Naive thymus-derived CD4-positive, alpha-beta T cell (primary cell): Measurements from ENCODE around the gene FBXO2. TPM values are rescaled to one million over a fixed set of nuclear protein-coding genes. Genes with fewer than 3 reads are reported as not detected.

Experiments used
- ATAC-seq: fragments of 150-1000 bp; cut with Tn5 transposase; 2 replicates; pipeline ENCODE4 v1.10.0; 2021; ENCODE audit warnings: mild to moderate bottlenecking, moderate library complexity
- CTCF ChIA-PET: fragments of 350-600 bp; sonication (Branson Sonifier 250); formaldehyde crosslinking; loops from one replicate; lab custom pipeline; 2021; ENCODE audit warnings: antibody characterized with exemption; lab: Charles Lee
- POLR2A ChIA-PET: fragments of 350-600 bp; sonication (Branson Sonifier 250); formaldehyde crosslinking; loops from one replicate; lab custom pipeline; 2021; ENCODE audit warnings: antibody characterized with exemption, inconsistent platforms; lab: Charles Lee
- DNase-seq, 9 donors: peaks; one replicate each; pipeline versions ENCODE4 v3.0.0 to v3.0.0-alpha.2; 2020 to 2022; ENCODE audit warnings: mixed read lengths in 1 of 9
- H3K27ac ChIP-seq: one replicate; pipeline ENCODE4 v1.7.0; 2013; ENCODE audit warnings: mild to moderate bottlenecking, low read depth, low read length, moderate library complexity
- H3K27me3 ChIP-seq, 2 donors: one replicate each; pipeline ENCODE4 v1.7.0; 2013; ENCODE audit warnings: low read length in 2 of 2, mild to moderate bottlenecking in 2 of 2, moderate library complexity in 2 of 2; ENCODE audit not compliant: control insufficient read depth in 2 of 2, insufficient read depth in 2 of 2
- H3K36me3 ChIP-seq, 3 experiments: 1 replicate in 2 of 3; 2 replicates in 1 of 3; pipeline ENCODE4 v1.7.0; 2013; ENCODE audit warnings: low read length in 3 of 3, mild to moderate bottlenecking in 3 of 3, moderate library complexity in 1 of 3; ENCODE audit not compliant: insufficient read depth in 3 of 3, control insufficient read depth in 2 of 3
- H3K4me1 ChIP-seq, 2 donors: one replicate each; pipeline ENCODE4 v1.7.0; 2013; ENCODE audit warnings: low read length in 2 of 2, mild to moderate bottlenecking in 2 of 2, moderate library complexity in 1 of 2; ENCODE audit not compliant: control insufficient read depth in 2 of 2, insufficient read depth in 2 of 2
- H3K4me3 ChIP-seq: 2 replicates; pipeline ENCODE4 v1.7.0; 2013; ENCODE audit warnings: mild to moderate bottlenecking, low read length
- H3K9me3 ChIP-seq, 3 experiments: 1 replicate in 2 of 3; 2 replicates in 1 of 3; pipeline ENCODE4 v1.7.0; 2013; ENCODE audit warnings: low read length in 3 of 3; ENCODE audit not compliant: control insufficient read depth in 2 of 3
- H3K27ac Mint-ChIP-seq, 9 donors: one replicate each; pipeline ENCODE4 v1.8.0; 2020 to 2022; ENCODE audit warnings: mixed read lengths in 9 of 9, mild to moderate bottlenecking in 8 of 9, moderate library complexity in 5 of 9, inconsistent platforms in 2 of 9
- H3K27me3 Mint-ChIP-seq, 5 donors: one replicate each; pipeline ENCODE4 v1.8.0; 2021 to 2022; ENCODE audit warnings: mixed read lengths in 5 of 5, mild to moderate bottlenecking in 1 of 5
- H3K36me3 Mint-ChIP-seq, 5 donors: one replicate each; pipeline ENCODE4 v1.8.0; 2020 to 2022; ENCODE audit warnings: mixed read lengths in 5 of 5, mild to moderate bottlenecking in 3 of 5, inconsistent platforms in 1 of 5
- H3K4me1 Mint-ChIP-seq, 7 donors: one replicate each; pipeline ENCODE4 v1.8.0; 2020 to 2022; ENCODE audit warnings: mixed read lengths in 7 of 7, mild to moderate bottlenecking in 3 of 7, inconsistent platforms in 1 of 7
- H3K4me3 Mint-ChIP-seq, 10 donors: one replicate each; pipeline ENCODE4 v1.8.0; 2020 to 2022; ENCODE audit warnings: mild to moderate bottlenecking in 10 of 10, mixed read lengths in 10 of 10, moderate library complexity in 6 of 10, inconsistent platforms in 2 of 10
- H3K9me3 Mint-ChIP-seq, 11 donors: one replicate each; pipeline ENCODE4 v1.8.0; 2020 to 2022; ENCODE audit warnings: mixed read lengths in 11 of 11, mild to moderate bottlenecking in 4 of 11, inconsistent platforms in 1 of 11, moderate library complexity in 1 of 11
- intact Hi-C, 2 donors: fragments of 100-400 bp; cut with micrococcal nuclease; formaldehyde crosslinking; loops; one replicate each; pipeline ENCODE4 v1.15.1; 2023
- polyA plus RNA-seq, 2 donors: library from polyadenylated mRNA; unstranded; fragments of 300-500 nt; fragmentation: Illumina TruSeq; gene quantifications; one replicate each; pipeline ENCODE4 v1.2.3, GENCODE V29; 2021
- total RNA-seq, 6 experiments: library from RNA in 5 of 6; stranded (reverse) in 5 of 6; gene quantifications; 1 replicate in 5 of 6; 2 replicates in 1 of 6; pipeline ENCODE4 v1.2.3 and lab custom pipeline; 2021 to 2026

The FBXO2 gene
- total and polyA plus RNA-seq, 7 experiments from 2014 or later: 0.97 to 7.8 (median 3.8) TPM

DNA sequence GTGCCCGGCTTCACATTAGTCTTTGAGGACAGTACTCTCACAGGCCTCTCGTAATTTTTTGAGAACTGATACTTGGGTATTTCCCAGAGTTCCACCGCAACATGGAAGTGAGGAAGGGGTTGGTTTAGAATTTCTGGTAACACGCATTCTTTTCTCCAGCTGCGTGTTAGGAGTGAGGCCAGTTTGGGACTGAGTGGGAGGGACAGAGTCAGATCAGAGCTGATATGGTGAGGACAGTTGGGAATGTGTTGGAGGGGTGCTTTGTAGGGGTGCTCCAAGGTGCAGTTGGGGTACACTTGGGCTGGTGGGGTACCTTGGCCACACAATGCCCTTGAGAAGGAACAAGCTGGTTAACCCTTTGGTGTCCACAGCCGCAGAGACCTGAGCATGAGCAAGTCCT is 16.5 kb upstream of the FBXO2 start:
- Histone ChIP-seq H3K36me3 (peaks cover 0 to 43% (median 0%) of the 10 kb centered on the region in 3 experiments), H3K9me3 (no peaks in the 10 kb centered on the region), H3K4me1 (no peaks in the 10 kb centered on the region), H3K27ac (no peak overlapping the region), H3K27me3 (no peaks in the 10 kb centered on the region), H3K4me3 (no peak overlapping the region)
- no peak overlapping the region for H3K4me3 Mint-ChIP-seq
- POLR2A ChIA-PET: interaction anchor here (1.1 kb wide), 1 partner anchor 39 kb away, joined by 3 read pairs; no protein-coding TSS in a partner anchor
- intact Hi-C loops: no loop called here
- H3K9me3 Mint-ChIP-seq: no peaks in the 10 kb centered on the region
- peaks cover 0 to 15% (median 4%) of the 10 kb centered on the region in 5 donors for H3K36me3 Mint-ChIP-seq
- CTCF ChIA-PET: no interaction called here
- ATAC-seq: peak; percentile 24
- H3K27ac Mint-ChIP-seq: no peak overlapping the region
- H3K27me3 Mint-ChIP-seq: no peaks in the 10 kb centered on the region
- no peak for DNase-seq
- peaks cover 0 to 11% (median 0%) of the 10 kb centered on the region in 7 donors for H3K4me1 Mint-ChIP-seq

DNA sequence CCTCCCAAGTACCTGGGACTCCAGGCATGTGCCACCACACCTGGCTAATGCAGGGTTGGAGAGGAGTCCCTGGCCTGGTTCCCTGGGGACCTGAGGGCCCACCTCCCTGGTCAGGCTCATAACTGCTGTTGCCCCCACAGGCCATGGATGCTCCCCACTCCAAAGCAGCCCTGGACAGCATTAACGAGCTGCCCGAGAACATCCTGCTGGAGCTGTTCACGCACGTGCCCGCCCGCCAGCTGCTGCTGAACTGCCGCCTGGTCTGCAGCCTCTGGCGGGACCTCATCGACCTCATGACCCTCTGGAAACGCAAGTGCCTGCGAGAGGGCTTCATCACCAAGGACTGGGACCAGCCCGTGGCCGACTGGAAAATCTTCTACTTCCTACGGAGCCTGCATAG is 14.3 kb upstream of the FBXO2 start:
- ATAC-seq (no peak), DNase-seq (no peak)
- no peak overlapping the region for H3K27ac Mint-ChIP-seq
- Histone ChIP-seq H3K36me3 (peaks cover 0 to 23% (median 0%) of the 10 kb centered on the region in 3 experiments), H3K27ac (no peak overlapping the region), H3K9me3 (no peaks in the 10 kb centered on the region), H3K4me1 (no peaks in the 10 kb centered on the region), H3K27me3 (no peaks in the 10 kb centered on the region), H3K4me3 (no peak overlapping the region)
- peaks cover 0 to 12% (median 0%) of the 10 kb centered on the region in 7 donors for H3K4me1 Mint-ChIP-seq
- no peaks in the 10 kb centered on the region for H3K27me3 Mint-ChIP-seq
- ChIA-PET CTCF (no interaction called here), POLR2A (no interaction called here)
- no peaks in the 10 kb centered on the region for H3K9me3 Mint-ChIP-seq
- intact Hi-C loops: no loop called here
- H3K36me3 Mint-ChIP-seq: peaks cover 0 to 11% (median under 1%) of the 10 kb centered on the region in 5 donors
- no peak overlapping the region for H3K4me3 Mint-ChIP-seq

DNA sequence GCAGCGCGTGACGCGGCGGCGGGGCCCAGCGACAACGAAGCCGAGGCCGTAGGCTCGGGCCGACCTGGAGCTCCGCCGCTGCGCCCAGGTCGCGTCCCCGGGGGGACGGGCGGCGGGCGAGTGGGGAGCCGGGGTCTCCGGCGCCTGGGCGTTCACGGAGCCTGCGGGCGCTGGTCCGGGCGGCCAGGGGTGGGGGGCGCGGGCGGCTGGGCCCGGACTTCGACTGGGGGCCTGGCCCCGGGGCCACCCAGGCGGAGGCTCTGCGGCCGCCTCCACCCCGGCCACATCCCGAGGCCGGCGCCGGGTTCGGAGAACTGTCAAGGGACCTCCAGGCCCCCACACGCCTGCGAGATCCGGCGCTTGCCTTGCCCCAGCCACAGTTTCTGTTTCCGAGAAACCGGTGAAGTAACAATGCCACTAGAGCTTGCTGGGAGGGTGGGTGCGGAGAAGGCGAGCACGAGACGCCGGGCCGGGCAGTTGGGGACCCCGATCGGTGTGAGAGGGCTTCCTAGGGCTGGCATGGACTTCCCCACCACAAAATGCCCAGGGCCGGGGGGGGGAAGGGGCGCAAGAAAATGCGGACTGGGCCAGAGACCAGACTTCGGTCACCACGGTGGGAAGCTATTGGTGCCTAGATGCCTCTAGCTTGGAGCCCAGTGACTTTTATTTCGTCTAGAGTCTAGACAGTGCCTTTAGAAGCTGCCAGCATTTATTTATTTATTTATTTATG is 10.3 kb upstream of the FBXO2 start:
- Mint-ChIP-seq H3K4me3 (peak overlapping the region; percentile 74 to 91 (median 86)), H3K36me3 (peaks cover 0 to 18% (median 3%) of the 10 kb centered on the region in 5 donors), H3K4me1 (peaks cover 0 to 15% (median 0%) of the 10 kb centered on the region in 7 donors), H3K27me3 (no peaks in the 10 kb centered on the region), H3K9me3 (no peaks in the 10 kb centered on the region), H3K27ac (peak overlapping the region in 7 of 9 donors; percentile 62 to 93 (median 79))
- peak; percentile 60 for ATAC-seq
- H3K4me3 ChIP-seq: peak overlapping the region; percentile 61
- H3K9me3 ChIP-seq: no peaks in the 10 kb centered on the region
- DNase-seq: peak in 5 of 9 donors; percentile 39 to 58 (median 45)
- H3K27ac ChIP-seq: peak overlapping the region; percentile 75
- POLR2A ChIA-PET: interaction anchor here (0.5 to 3.7 kb wide), 8 partner anchors 10 to 245 kb away, joined by 3 to 30 read pairs (median 5); partner anchors contain the start of genes FBXO2 and FBXO44
- CTCF ChIA-PET: interaction anchor here (0.6 to 3.4 kb wide), 12 partner anchors 12 to 413 kb away, joined by 3 to 49 read pairs (median 4); partner anchors contain the start of gene FBXO2
- peaks cover 0 to 36% (median 4%) of the 10 kb centered on the region in 3 experiments for H3K36me3 ChIP-seq
- intact Hi-C loops: loop anchor here (1.0 to 5.0 kb wide), 5 partner anchors 10 to 85 kb away; partner anchors contain the start of genes MAD2L2 (in 2 of the 2), AGTRAP (in 1 of the 2), FBXO2 (in 1 of the 2) and FBXO44 (in 1 of the 2)
- no peaks in the 10 kb centered on the region for H3K4me1 ChIP-seq
- H3K27me3 ChIP-seq: no peaks in the 10 kb centered on the region

DNA sequence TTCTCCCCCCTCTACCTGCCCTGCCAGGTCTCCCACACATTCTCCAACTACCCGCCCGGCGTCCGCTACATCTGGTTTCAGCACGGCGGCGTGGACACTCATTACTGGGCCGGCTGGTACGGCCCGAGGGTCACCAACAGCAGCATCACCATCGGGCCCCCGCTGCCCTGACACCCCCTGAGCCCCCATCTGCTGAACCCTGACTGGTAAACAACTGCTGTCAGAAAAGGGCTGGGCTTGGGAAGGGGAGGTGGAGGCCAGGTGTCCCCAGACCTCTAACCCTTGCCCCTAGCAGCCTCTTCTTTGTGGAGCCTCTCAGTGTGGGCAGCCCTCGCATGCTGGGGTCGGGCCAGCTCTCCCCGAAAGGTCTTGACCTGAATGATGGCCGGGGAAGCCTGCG is 6.9 kb upstream of the FBXO2 start:
- Mint-ChIP-seq H3K27ac (peak overlapping the region in 1 of 9 donors; percentile 75), H3K9me3 (no peaks in the 10 kb centered on the region), H3K36me3 (peaks cover 0 to 18% (median 3%) of the 10 kb centered on the region in 5 donors), H3K4me3 (no peak overlapping the region), H3K4me1 (peaks cover 0 to 12% (median 6%) of the 10 kb centered on the region in 7 donors), H3K27me3 (no peaks in the 10 kb centered on the region)
- intact Hi-C loops: loop anchor here in 1 of 2 donors (5.0 kb wide), 1 partner anchor 76 kb away; the partner anchor contains the start of gene AGTRAP
- DNase-seq: no peak
- no peak overlapping the region for H3K4me3 ChIP-seq
- CTCF ChIA-PET: interaction anchor here (1.0 kb wide), 1 partner anchor 59 kb away, joined by 3 read pairs; no protein-coding TSS in a partner anchor
- H3K27me3 ChIP-seq: no peaks in the 10 kb centered on the region
- no peaks in the 10 kb centered on the region for H3K9me3 ChIP-seq
- POLR2A ChIA-PET: interaction anchor here (1.8 kb wide), 1 partner anchor 58 kb away, joined by 4 read pairs; no protein-coding TSS in a partner anchor
- H3K4me1 ChIP-seq: peaks cover 0 to 5% of the 10 kb centered on the region in 2 donors
- no peak for ATAC-seq
- H3K27ac ChIP-seq: no peak overlapping the region
- H3K36me3 ChIP-seq: peaks cover 0 to 43% (median 9%) of the 10 kb centered on the region in 3 experiments

DNA sequence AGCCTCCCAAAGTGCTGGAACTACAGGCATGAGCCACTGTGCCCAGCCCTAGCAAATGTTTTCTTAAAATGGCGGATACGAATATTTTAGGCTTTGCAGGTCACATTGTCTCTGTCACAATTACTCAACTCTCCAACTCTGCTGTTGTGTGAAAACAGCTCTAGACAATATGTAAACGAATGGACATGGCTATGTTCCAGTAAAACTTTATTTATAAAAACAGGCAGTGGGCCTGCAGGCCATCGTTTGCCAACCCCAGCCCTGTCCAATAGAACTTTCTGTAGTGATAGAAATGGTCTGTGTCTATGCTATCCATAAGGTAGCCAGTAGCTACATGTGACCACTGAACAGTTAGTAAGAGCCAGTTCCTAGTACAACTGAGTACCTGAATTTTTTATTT is 5.5 kb upstream of the FBXO2 start:
- peak overlapping the region in 1 of 9 donors; percentile 32 for H3K27ac Mint-ChIP-seq
- peaks cover 0 to 46% (median 9%) of the 10 kb centered on the region in 3 experiments for H3K36me3 ChIP-seq
- no peaks in the 10 kb centered on the region for H3K27me3 ChIP-seq
- H3K4me3 ChIP-seq: no peak overlapping the region
- H3K27ac ChIP-seq: no peak overlapping the region
- intact Hi-C loops: loop anchor here in 1 of 2 donors (5.0 to 10.0 kb wide), 2 partner anchors 78 to 145 kb away; partner anchors contain the start of genes AGTRAP, CLCN6 and MTHFR
- ChIA-PET POLR2A (no interaction called here), CTCF (no interaction called here)
- H3K4me1 Mint-ChIP-seq: peaks cover 8 to 19% (median 10%) of the 10 kb centered on the region in 7 donors
- H3K9me3 Mint-ChIP-seq: no peaks in the 10 kb centered on the region
- H3K4me3 Mint-ChIP-seq: no peak overlapping the region
- peaks cover 8 to 13% of the 10 kb centered on the region in 2 donors for H3K4me1 ChIP-seq
- DNase-seq (no peak), ATAC-seq (no peak)
- H3K27me3 Mint-ChIP-seq: no peaks in the 10 kb centered on the region
- peaks cover 0 to 18% (median 3%) of the 10 kb centered on the region in 5 donors for H3K36me3 Mint-ChIP-seq
- H3K9me3 ChIP-seq: no peaks in the 10 kb centered on the region

DNA sequence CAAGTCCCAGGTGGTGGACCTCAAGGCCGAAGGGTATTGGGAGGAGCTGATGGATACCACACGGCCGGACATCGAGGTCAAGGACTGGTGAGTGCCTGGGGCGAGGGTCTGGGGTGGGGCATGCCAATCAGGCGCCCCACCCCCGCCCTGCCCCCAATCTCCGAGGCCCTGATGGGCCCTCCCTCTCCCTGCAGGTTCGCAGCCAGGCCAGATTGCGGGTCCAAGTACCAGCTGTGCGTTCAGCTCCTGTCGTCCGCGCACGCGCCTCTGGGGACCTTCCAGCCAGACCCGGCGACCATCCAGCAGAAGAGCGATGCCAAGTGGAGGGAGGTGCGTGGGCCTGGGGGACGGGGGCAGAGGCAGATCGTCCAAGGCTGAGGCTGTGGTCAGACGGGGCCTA is 4.3 kb upstream of the FBXO2 start:
- Histone ChIP-seq H3K27ac (no peak overlapping the region), H3K9me3 (no peaks in the 10 kb centered on the region), H3K4me1 (peaks cover 8 to 13% of the 10 kb centered on the region in 2 donors), H3K27me3 (no peaks in the 10 kb centered on the region), H3K36me3 (peaks cover 0 to 46% (median 9%) of the 10 kb centered on the region in 3 experiments), H3K4me3 (no peak overlapping the region)
- Mint-ChIP-seq H3K9me3 (no peaks in the 10 kb centered on the region), H3K27ac (no peak overlapping the region), H3K4me3 (no peak overlapping the region), H3K4me1 (peaks cover 8 to 19% (median 10%) of the 10 kb centered on the region in 7 donors), H3K27me3 (no peaks in the 10 kb centered on the region), H3K36me3 (peaks cover 0 to 18% (median 3%) of the 10 kb centered on the region in 5 donors)
- DNase-seq (no peak), ATAC-seq (no peak)
- CTCF ChIA-PET: interaction anchor here (1.2 kb wide), 1 partner anchor 8 kb away, joined by 3 read pairs; no protein-coding TSS in a partner anchor
- intact Hi-C loops: loop anchor here in 1 of 2 donors (10.0 kb wide), 1 partner anchor 146 kb away; the partner anchor contains the start of genes CLCN6 and MTHFR
- POLR2A ChIA-PET: no interaction called here
